Stimulated activated naive CD4-positive, alpha-beta T cell (primary cell): Measurements from ENCODE around the gene ABCD1.

Experiments used
- DNase-seq, 6 experiments: peaks; one replicate each; lab custom pipeline; 2025; lab: John Stamatoyannopoulos, UW

Gene ABCD1

GRCh38 chrX:153791104-153791852, 66.6 kb downstream of the ABCD1 start:
- DNase-seq: no peak

- DNase-seq: no peak
Observed at GRCh38 chrX:153792368-153792767, 67.7 kb downstream of the ABCD1 start.

DNA sequence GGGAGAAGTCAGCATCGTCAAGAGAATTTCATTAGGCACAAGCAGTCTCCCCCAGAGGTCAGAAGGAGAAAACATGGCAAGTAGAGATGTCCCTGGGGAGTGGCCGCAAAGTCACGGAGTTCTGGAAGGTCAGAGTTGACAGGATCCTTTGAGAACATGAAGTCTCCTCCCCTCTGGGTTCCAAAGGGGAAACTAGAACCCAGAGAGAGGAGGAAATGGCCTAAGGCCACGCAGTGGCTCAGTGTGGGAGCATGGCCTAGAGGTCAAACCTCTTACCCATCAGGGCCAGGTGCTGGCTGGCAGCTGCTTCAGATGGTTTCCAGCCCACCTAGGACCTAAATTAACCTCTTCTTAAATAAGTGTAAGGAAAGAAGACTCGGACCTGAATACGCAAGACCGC, 68.6 kb downstream of the ABCD1 start:
- DNase-seq: no peak
